Measurements from ENCODE around the gene FAM184A. TPM values are rescaled to one million over a fixed set of nuclear protein-coding genes. Genes with fewer than 3 reads are reported as not detected.

The FAM184A gene
- total RNA-seq, 2 donors from 2014 or later: 205 to 216 TPM

- Mint-ChIP-seq H3K9me3 (no peaks in the 10 kb centered on the region), H3K36me3 (ENCODE audit: low read depth) (peaks cover 48% of the 10 kb centered on the region), H3K27me3 (ENCODE audit: insufficient read depth) (no peaks in the 10 kb centered on the region), H3K4me3 (no peak overlapping the region), H3K4me1 (no peaks in the 10 kb centered on the region), H3K27ac (no peak overlapping the region)
- 91 to 97% methylated on average over 3 of the region's 3 CpGs for WGBS, 2 experiments (ENCODE audit: insufficient coverage in 1 of 2, insufficient read length in 1 of 2)
- Histone ChIP-seq H3K27ac (ENCODE audit: low read depth, low read length) (no peak overlapping the region), H3K9ac (ENCODE audit: extremely low read depth, low read length, poor library complexity, severe bottlenecking) (no peak overlapping the region), H3K4me1 (ENCODE audit: control insufficient read depth, insufficient read depth, low read length) (no peaks in the 10 kb centered on the region), H3K4me3 (ENCODE audit: low read length) (no peak overlapping the region), H3K9me3 (ENCODE audit: control insufficient read depth, low read length) (no peaks in the 10 kb centered on the region), H3K27me3 (ENCODE audit: control insufficient read depth, insufficient read depth, low read length, poor library complexity, severe bottlenecking) (no peaks in the 10 kb centered on the region), H3K36me3 (ENCODE audit: control insufficient read depth, insufficient read depth, low read length) (peaks cover 86% of the 10 kb centered on the region)
- TF ChIP-seq CTCF (conservative IDR thresholded peaks at IDR 0.05): no peak
- DNase-seq: no peak
These were observed 155.4 kb downstream of the FAM184A start for GRCh38 chr6:118923035-118923434.

GRCh38 chr6:118921084-118921483, 157.4 kb downstream of the FAM184A start:
- H3K4me3 Mint-ChIP-seq: no peak overlapping the region
- no peak overlapping the region for H3K27ac Mint-ChIP-seq
- TF ChIP-seq CTCF (conservative IDR thresholded peaks at IDR 0.05): no peak
- Histone ChIP-seq H3K9ac (ENCODE audit: extremely low read depth, low read length, poor library complexity, severe bottlenecking) (no peak overlapping the region), H3K4me1 (ENCODE audit: control insufficient read depth, insufficient read depth, low read length) (no peaks in the 10 kb centered on the region), H3K9me3 (ENCODE audit: control insufficient read depth, low read length) (no peaks in the 10 kb centered on the region), H3K4me3 (ENCODE audit: low read length) (no peak overlapping the region), H3K27me3 (ENCODE audit: control insufficient read depth, insufficient read depth, low read length, poor library complexity, severe bottlenecking) (no peaks in the 10 kb centered on the region), H3K27ac (ENCODE audit: low read depth, low read length) (no peak overlapping the region), H3K36me3 (ENCODE audit: control insufficient read depth, insufficient read depth, low read length) (peaks cover 90% of the 10 kb centered on the region)
- no peaks in the 10 kb centered on the region for H3K4me1 Mint-ChIP-seq
- peaks cover 38% of the 10 kb centered on the region for H3K36me3 Mint-ChIP-seq (ENCODE audit: low read depth)
- DNase-seq: no peak
- H3K9me3 Mint-ChIP-seq: no peaks in the 10 kb centered on the region
- H3K27me3 Mint-ChIP-seq (ENCODE audit: insufficient read depth): no peaks in the 10 kb centered on the region
- WGBS, 2 experiments (ENCODE audit: insufficient coverage in 1 of 2, insufficient read length in 1 of 2): 95 to 100% methylated on average over 1 of the region's 1 CpG

- Mint-ChIP-seq H3K9me3 (no peaks in the 10 kb centered on the region), H3K27ac (peak overlapping the region; percentile 24), H3K36me3 (ENCODE audit: low read depth) (peaks cover 47% of the 10 kb centered on the region), H3K4me3 (no peak overlapping the region), H3K27me3 (ENCODE audit: insufficient read depth) (no peaks in the 10 kb centered on the region), H3K4me1 (peaks cover 14% of the 10 kb centered on the region)
- Histone ChIP-seq H3K27ac (ENCODE audit: low read depth, low read length) (no peak overlapping the region), H3K9me3 (ENCODE audit: control insufficient read depth, low read length) (no peaks in the 10 kb centered on the region), H3K4me3 (ENCODE audit: low read length) (no peak overlapping the region), H3K27me3 (ENCODE audit: control insufficient read depth, insufficient read depth, low read length, poor library complexity, severe bottlenecking) (no peaks in the 10 kb centered on the region), H3K4me1 (ENCODE audit: control insufficient read depth, insufficient read depth, low read length) (peaks cover 11% of the 10 kb centered on the region), H3K9ac (ENCODE audit: extremely low read depth, low read length, poor library complexity, severe bottlenecking) (no peak overlapping the region), H3K36me3 (ENCODE audit: control insufficient read depth, insufficient read depth, low read length) (peaks cover 88% of the 10 kb centered on the region)
- DNase-seq: no peak
- WGBS, 2 experiments (ENCODE audit: insufficient coverage in 1 of 2, insufficient read length in 1 of 2): 97 to 100% methylated on average over 1 to 2 of the region's 2 CpGs
- no peak for TF ChIP-seq CTCF (conservative IDR thresholded peaks at IDR 0.05)
These were observed 160.1 kb downstream of the FAM184A start for GRCh38 chr6:118918329-118918725.

Data from endodermal cell (in vitro differentiated cells).